NK-92 (cell line): ENCODE results near the gene PDLIM4.

ENCODE experiments used
- DNase-seq: peaks from one replicate; lab custom pipeline; 2025; ENCODE audit not compliant: unreplicated experiment; lab: John Stamatoyannopoulos, UW

Gene PDLIM4

GRCh38 chr5:132301344-132302271, 44.1 kb downstream of the PDLIM4 start:
- no peak for DNase-seq

- DNase-seq = no peak
Measured at GRCh38 chr5:132302413-132302812, 44.9 kb downstream of the PDLIM4 start.

GRCh38 chr5:132303589-132303988, 46.1 kb downstream of the PDLIM4 start:
- no peak for DNase-seq

GRCh38 chr5:132305420-132305819, 47.9 kb downstream of the PDLIM4 start:
- DNase-seq = no peak

GRCh38 chr5:132308701-132309100, 51.2 kb downstream of the PDLIM4 start:
- no peak for DNase-seq

GRCh38 chr5:132309679-132310078, 52.2 kb downstream of the PDLIM4 start:
- no peak for DNase-seq

- no peak for DNase-seq
Measured at GRCh38 chr5:132310141-132310834, 52.8 kb downstream of the PDLIM4 start.

- DNase-seq = no peak
Measured at GRCh38 chr5:132313366-132313765, 55.9 kb downstream of the PDLIM4 start.

- DNase-seq = no peak
Measured at GRCh38 chr5:132313961-132314432, 56.5 kb downstream of the PDLIM4 start.

- no peak for DNase-seq
Measured at GRCh38 chr5:132315529-132316067, 58.1 kb downstream of the PDLIM4 start.

GRCh38 chr5:132319975-132320374, 62.5 kb downstream of the PDLIM4 start:
- no peak for DNase-seq

GRCh38 chr5:132321109-132321721, 63.7 kb downstream of the PDLIM4 start:
- no peak for DNase-seq

- no peak for DNase-seq
Measured at GRCh38 chr5:132322266-132322665, 64.8 kb downstream of the PDLIM4 start.
